ENCODE results near the gene PKNOX2.

The PKNOX2 gene

GRCh38 chr11:125479137-125479536 lies 314.6 kb downstream of the PKNOX2 start:
- H3K27ac ChIP-seq: no peak overlapping the region
- TF ChIP-seq CTCF (conservative IDR thresholded peaks at IDR 0.05): no peak
- TF ChIP-seq ZFX (IDR thresholded peaks at IDR 0.05): no peak

GRCh38 chr11:125481531-125481930 lies 317.0 kb downstream of the PKNOX2 start:
- H3K27ac ChIP-seq: no peak overlapping the region
- TF ChIP-seq CTCF (conservative IDR thresholded peaks at IDR 0.05) (no peak), ZFX (IDR thresholded peaks at IDR 0.05) (no peak)

Data from C4-2B (cell line).